IMR-90 (cell line): ENCODE results near the gene MFSD2A. TPM values are rescaled to one million over a fixed set of nuclear protein-coding genes. Genes with fewer than 3 reads are reported as not detected.

Experiments
- ATAC-seq: fragments of 200-7000 bp; cut with Tn5 transposase; 2 replicates; pipeline ENCODE4 v1.9.1; 2020; ENCODE audit warnings: low read depth, mild to moderate bottlenecking, moderate library complexity
- BruUV-seq: library from RNA; stranded (reverse); fragments of 400-500 nt; replicated peaks from 2 replicates; lab custom pipeline; 2021; lab: Mats Ljungman, UMichigan
- CTCF ChIA-PET: fragments of 300-600 bp; formaldehyde crosslinking; extraction: SDS; loops from one replicate; lab custom pipeline; 2021; ENCODE audit warnings: antibody characterized with exemption; lab: Yijun Ruan, JAX
- POLR2A ChIA-PET: fragments of 300-600 bp; sonication (Branson Sonifier 250); formaldehyde crosslinking; loops from one replicate; lab custom pipeline; 2022; ENCODE audit warnings: antibody characterized with exemption; ENCODE audit not compliant: unreplicated experiment; lab: Charles Lee
- DNase-seq: peaks from one replicate; pipeline ENCODE4 v3.0.0; 2013
- H2AFZ ChIP-seq: replicated peaks from 2 replicates; pipeline ENCODE3; 2013; ENCODE audit warnings: low read length, mild to moderate bottlenecking; ENCODE audit not compliant: poor library complexity
- H2AK5ac ChIP-seq: 2 replicates; pipeline ENCODE4 v1.6.1; 2013; ENCODE audit warnings: low read depth, low read length, inconsistent platforms
- H2AK9ac ChIP-seq: replicated peaks from 2 replicates; pipeline ENCODE3; 2013; ENCODE audit warnings: mild to moderate bottlenecking, low read depth, low read length, moderate library complexity; ENCODE audit not compliant: poor library complexity
- H2BK120ac ChIP-seq: 2 replicates; pipeline ENCODE4 v1.6.1; 2013; ENCODE audit warnings: low read depth, low read length, inconsistent platforms
- H2BK15ac ChIP-seq: 3 replicates; pipeline ENCODE4 v1.6.1; 2013; ENCODE audit warnings: low read depth, low read length, inconsistent platforms
- H2BK20ac ChIP-seq: 2 replicates; pipeline ENCODE4 v1.6.1; 2013; ENCODE audit warnings: low read depth, mild to moderate bottlenecking, inconsistent platforms, low read length, moderate library complexity
- H2BK5ac ChIP-seq: 2 replicates; pipeline ENCODE4 v1.6.1; 2013; ENCODE audit warnings: mild to moderate bottlenecking, low read depth, low read length, inconsistent platforms; ENCODE audit not compliant: poor library complexity, severe bottlenecking
- H3K14ac ChIP-seq: replicated peaks from 2 replicates; pipeline ENCODE4 v1.6.1; 2013; ENCODE audit warnings: low read depth, low read length, inconsistent platforms
- H3K18ac ChIP-seq: 2 replicates; pipeline ENCODE4 v1.6.1; 2013; ENCODE audit warnings: low read depth, low read length, control low read depth
- H3K23ac ChIP-seq: 2 replicates; pipeline ENCODE4 v1.6.1; 2013; ENCODE audit warnings: low read depth, low read length, inconsistent platforms
- H3K27ac ChIP-seq: 2 replicates; pipeline ENCODE4 v1.5.1; 2013; ENCODE audit warnings: mild to moderate bottlenecking, control low read depth, low read length; ENCODE audit not compliant: insufficient read depth
- H3K27me3 ChIP-seq: 2 replicates; pipeline ENCODE4 v1.6.1; 2013; ENCODE audit warnings: low read length; ENCODE audit not compliant: control insufficient read depth, insufficient read depth
- H3K36me3 ChIP-seq: 2 replicates; pipeline ENCODE4 v1.6.1; 2013; ENCODE audit warnings: low read length, mixed read lengths; ENCODE audit not compliant: control insufficient read depth, insufficient read depth
- H3K4ac ChIP-seq: 2 replicates; pipeline ENCODE4 v1.6.1; 2013; ENCODE audit warnings: low read depth, low read length, inconsistent platforms
- H3K4me1 ChIP-seq: 2 replicates; pipeline ENCODE4 v1.6.1; 2013; ENCODE audit warnings: low read length, mixed read lengths; ENCODE audit not compliant: control insufficient read depth, insufficient read depth
- H3K4me2 ChIP-seq: 2 replicates; pipeline ENCODE4 v1.6.1; 2013; ENCODE audit warnings: low read depth, mild to moderate bottlenecking, control low read depth, low read length, moderate library complexity
- H3K4me3 ChIP-seq: 2 replicates; pipeline ENCODE4 v1.5.1; 2013; ENCODE audit warnings: low read depth, mild to moderate bottlenecking, control low read depth, low read length, moderate library complexity; ENCODE audit not compliant: insufficient read depth
- H3K56ac ChIP-seq: 2 replicates; pipeline ENCODE4 v1.6.1; 2013; ENCODE audit warnings: low read length, inconsistent platforms; ENCODE audit not compliant: insufficient read depth; ENCODE audit errors: extremely low read depth
- H3K79me1 ChIP-seq, 2 experiments: 2 replicates each; pipeline ENCODE4 v1.6.1; 2013; ENCODE audit warnings: low read length in 2 of 2, inconsistent platforms in 1 of 2, low read depth in 1 of 2
- H3K9ac ChIP-seq: 2 replicates; pipeline ENCODE4 v1.6.1; 2013; ENCODE audit warnings: low read depth, low read length, control low read depth
- H3K9me1 ChIP-seq: 2 replicates; pipeline ENCODE4 v1.6.1; 2013; ENCODE audit warnings: low read length, inconsistent platforms; ENCODE audit not compliant: insufficient read depth
- H3K9me3 ChIP-seq: 2 replicates; pipeline ENCODE4 v1.6.1; 2013; ENCODE audit warnings: low read length; ENCODE audit not compliant: control insufficient read depth, insufficient read depth
- H4K20me1 ChIP-seq: 2 replicates; pipeline ENCODE4 v1.6.1; 2013; ENCODE audit warnings: low read length, inconsistent platforms; ENCODE audit not compliant: insufficient read depth
- H4K5ac ChIP-seq: 2 replicates; pipeline ENCODE4 v1.6.1; 2013; ENCODE audit warnings: mild to moderate bottlenecking, low read depth, low read length, control low read depth
- H4K8ac ChIP-seq, 2 experiments: 2 replicates each; pipeline ENCODE4 v1.6.1; 2013; ENCODE audit warnings: low read depth in 2 of 2, low read length in 2 of 2, control low read depth in 1 of 2, inconsistent platforms in 1 of 2
- H4K91ac ChIP-seq: 2 replicates; pipeline ENCODE4 v1.6.1; 2013; ENCODE audit warnings: low read depth, low read length, inconsistent platforms; ENCODE audit not compliant: insufficient read depth
- BHLHE40 ChIP-seq: fragments of 150-350 bp; IDR thresholded peaks from 2 replicates; pipeline ENCODE4 v1.6.1; 2016; ENCODE audit warnings: mild to moderate bottlenecking, low read depth, low read length
- CHD1 ChIP-seq: IDR thresholded peaks from 2 replicates; pipeline ENCODE4 v1.6.1; 2012; ENCODE audit warnings: low read depth, low read length, improper control_type of control experiment
- FOS ChIP-seq: fragments of 150-350 bp; IDR thresholded peaks from 2 replicates; pipeline ENCODE4 v1.6.1; 2016; ENCODE audit warnings: low read depth, low read length
- MAFK ChIP-seq: IDR thresholded peaks from 2 replicates; pipeline ENCODE4 v1.6.1; 2012; ENCODE audit warnings: low read depth, low read length, improper control_type of control experiment
- MAZ ChIP-seq: IDR thresholded peaks from 2 replicates; pipeline ENCODE4 v1.6.1; 2012; ENCODE audit warnings: low read depth, mild to moderate bottlenecking, low read length, improper control_type of control experiment, moderate library complexity, borderline replicate concordance
- POLR2A ChIP-seq: IDR thresholded peaks from 2 replicates; pipeline ENCODE4 v1.6.1; 2012; ENCODE audit warnings: mild to moderate bottlenecking, low read depth, low read length
- RAD21 ChIP-seq: IDR thresholded peaks from 2 replicates; pipeline ENCODE4 v1.6.1; 2012; ENCODE audit warnings: low read length, improper control_type of control experiment
- RFX5 ChIP-seq: IDR thresholded peaks from 2 replicates; pipeline ENCODE4 v1.8.0; 2012; ENCODE audit warnings: low read depth, mild to moderate bottlenecking, low read length, moderate library complexity
- WGBS, 2 experiments: methylation state at CpG; one replicate each; pipeline versions ENCODE4 v1.1.5 to v1.1.7; 2013; ENCODE audit warnings: missing lambda C conversion rate in 2 of 2; ENCODE audit not compliant: insufficient read length in 1 of 2; ENCODE audit errors: extremely low coverage in 2 of 2; 5-methylcytosine and 5-hydroxymethylcytosine counted together
- dilution Hi-C: fragments of 300-500 bp; cut with HindIII; formaldehyde crosslinking; loops from one replicate; pipeline ENCODE4 v1.14.3; 2018; ENCODE audit warnings: low sequenced_read_pairs; ENCODE audit not compliant: unreplicated experiment
- in situ Hi-C: fragments of 300-500 bp; cut with MboI; formaldehyde crosslinking; loops from 3 replicates; pipeline ENCODE4 v1.14.3; 2019; ENCODE audit warnings: low sequenced_read_pairs, inconsistent platforms, mixed read lengths
- intact Hi-C: fragments of 100-400 bp; cut with micrococcal nuclease; formaldehyde crosslinking; loops from 2 replicates; pipeline ENCODE4 v1.10.0; 2022
- polyA plus RNA-seq, 3 experiments: library from polyadenylated mRNA; depleted of rRNA; stranded (reverse); fragments of >200 nt; gene quantifications; 2 replicates each; pipeline ENCODE4 v1.2.3, GENCODE V29; 2012; ENCODE audit warnings: low replicate concordance in 1 of 3
- total RNA-seq: library from RNA; depleted of rRNA; stranded (reverse); fragments of >200 nt; gene quantifications from 2 replicates; pipeline ENCODE4 v1.2.3, GENCODE V29; 2012
- TF ChIP-seq, protein P1 (sequence below): fragments of 150-350 bp; IDR thresholded peaks from 2 replicates; pipeline ENCODE4 v1.6.1; 2016; ENCODE audit warnings: low read depth, mild to moderate bottlenecking, low read length, moderate library complexity, borderline replicate concordance
- TF ChIP-seq, protein P2 (sequence below): conservative IDR thresholded peaks from 2 replicates; pipeline ENCODE4 v1.5.1; 2012; ENCODE audit warnings: mild to moderate bottlenecking, low read depth, low read length, improper control_type of control experiment
- TF ChIP-seq, protein P3 (sequence below): fragments of 150-350 bp; IDR thresholded peaks from 2 replicates; pipeline ENCODE4 v1.6.1; 2017; ENCODE audit warnings: mild to moderate bottlenecking, antibody characterized with exemption, low read length, low read depth

The MFSD2A gene
- total and polyA plus RNA-seq, 2 of the 4 experiments (the other 2 are of a cell fraction), result 5.7 to 7.3 TPM

DNA sequence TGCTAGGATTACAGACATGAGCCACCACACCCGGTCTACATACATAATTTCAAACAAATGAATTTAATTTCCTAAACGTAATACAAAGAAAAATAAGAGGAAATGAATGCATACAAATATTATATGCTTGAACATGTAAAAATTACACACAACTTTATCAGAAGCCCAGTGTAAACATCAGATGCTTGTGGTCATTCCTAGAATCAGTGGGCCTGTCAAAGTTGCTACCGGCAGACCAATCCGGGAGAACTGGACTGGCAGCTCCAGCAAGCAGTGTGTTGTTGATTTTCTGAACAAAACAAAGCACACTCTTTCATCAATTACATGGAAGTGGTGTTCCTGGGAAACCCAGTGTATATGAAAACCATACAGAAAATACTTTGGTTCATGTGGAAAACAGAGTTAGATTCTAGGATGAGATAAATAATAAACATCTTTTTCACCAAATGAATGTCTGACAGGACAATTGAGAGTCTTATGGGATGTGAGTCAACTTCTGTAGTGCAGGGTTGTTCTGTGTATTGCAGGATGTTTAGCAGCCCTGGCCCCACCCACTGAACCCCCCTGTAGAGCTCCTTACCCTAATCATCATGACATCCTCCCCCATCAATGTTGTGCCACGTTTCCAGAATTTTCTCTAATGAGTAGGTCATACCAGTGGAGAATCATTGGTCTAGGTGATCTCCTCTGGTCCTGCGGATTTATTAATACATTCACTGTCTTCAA is 33.8 kb downstream of the MFSD2A start:
- no peak overlapping the region for H3K56ac ChIP-seq
- no peak overlapping the region for H3K4me2 ChIP-seq
- H4K20me1 ChIP-seq, result no peaks in the 10 kb centered on the region
- H3K27me3 ChIP-seq, result no peaks in the 10 kb centered on the region
- in situ Hi-C loops (no loop called here), dilution Hi-C loops (no loop called here), intact Hi-C loops (no loop called here)
- H3K18ac ChIP-seq, result no peak overlapping the region
- ATAC-seq (peak; percentile 84), DNase-seq (peak; percentile 62)
- peak overlapping the region; percentile 26 for H2AFZ ChIP-seq
- no peak overlapping the region for H2BK120ac ChIP-seq
- no peaks in the 10 kb centered on the region for H3K9me3 ChIP-seq
- no peaks in the 10 kb centered on the region for H3K36me3 ChIP-seq
- no peaks in the 10 kb centered on the region for H3K79me1 ChIP-seq
- H3K27ac ChIP-seq, result no peak overlapping the region
- POLR2A ChIA-PET, result interaction anchor here (0.6 kb wide), 1 partner anchor 556 kb away, joined by 5 read pairs; no protein-coding TSS in a partner anchor
- TF ChIP-seq POLR2A (no peak), FOS (no peak), CHD1 (no peak), BHLHE40 (no peak), MAZ (no peak), RAD21 (no peak), MAFK (no peak), RFX5 (no peak)
- TF ChIP-seq, protein P1, sequence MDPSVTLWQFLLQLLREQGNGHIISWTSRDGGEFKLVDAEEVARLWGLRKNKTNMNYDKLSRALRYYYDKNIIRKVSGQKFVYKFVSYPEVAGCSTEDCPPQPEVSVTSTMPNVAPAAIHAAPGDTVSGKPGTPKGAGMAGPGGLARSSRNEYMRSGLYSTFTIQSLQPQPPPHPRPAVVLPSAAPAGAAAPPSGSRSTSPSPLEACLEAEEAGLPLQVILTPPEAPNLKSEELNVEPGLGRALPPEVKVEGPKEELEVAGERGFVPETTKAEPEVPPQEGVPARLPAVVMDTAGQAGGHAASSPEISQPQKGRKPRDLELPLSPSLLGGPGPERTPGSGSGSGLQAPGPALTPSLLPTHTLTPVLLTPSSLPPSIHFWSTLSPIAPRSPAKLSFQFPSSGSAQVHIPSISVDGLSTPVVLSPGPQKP, result no peak
- TF ChIP-seq, protein P2, sequence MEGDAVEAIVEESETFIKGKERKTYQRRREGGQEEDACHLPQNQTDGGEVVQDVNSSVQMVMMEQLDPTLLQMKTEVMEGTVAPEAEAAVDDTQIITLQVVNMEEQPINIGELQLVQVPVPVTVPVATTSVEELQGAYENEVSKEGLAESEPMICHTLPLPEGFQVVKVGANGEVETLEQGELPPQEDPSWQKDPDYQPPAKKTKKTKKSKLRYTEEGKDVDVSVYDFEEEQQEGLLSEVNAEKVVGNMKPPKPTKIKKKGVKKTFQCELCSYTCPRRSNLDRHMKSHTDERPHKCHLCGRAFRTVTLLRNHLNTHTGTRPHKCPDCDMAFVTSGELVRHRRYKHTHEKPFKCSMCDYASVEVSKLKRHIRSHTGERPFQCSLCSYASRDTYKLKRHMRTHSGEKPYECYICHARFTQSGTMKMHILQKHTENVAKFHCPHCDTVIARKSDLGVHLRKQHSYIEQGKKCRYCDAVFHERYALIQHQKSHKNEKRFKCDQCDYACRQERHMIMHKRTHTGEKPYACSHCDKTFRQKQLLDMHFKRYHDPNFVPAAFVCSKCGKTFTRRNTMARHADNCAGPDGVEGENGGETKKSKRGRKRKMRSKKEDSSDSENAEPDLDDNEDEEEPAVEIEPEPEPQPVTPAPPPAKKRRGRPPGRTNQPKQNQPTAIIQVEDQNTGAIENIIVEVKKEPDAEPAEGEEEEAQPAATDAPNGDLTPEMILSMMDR, result no peak
- TF ChIP-seq, protein P3, sequence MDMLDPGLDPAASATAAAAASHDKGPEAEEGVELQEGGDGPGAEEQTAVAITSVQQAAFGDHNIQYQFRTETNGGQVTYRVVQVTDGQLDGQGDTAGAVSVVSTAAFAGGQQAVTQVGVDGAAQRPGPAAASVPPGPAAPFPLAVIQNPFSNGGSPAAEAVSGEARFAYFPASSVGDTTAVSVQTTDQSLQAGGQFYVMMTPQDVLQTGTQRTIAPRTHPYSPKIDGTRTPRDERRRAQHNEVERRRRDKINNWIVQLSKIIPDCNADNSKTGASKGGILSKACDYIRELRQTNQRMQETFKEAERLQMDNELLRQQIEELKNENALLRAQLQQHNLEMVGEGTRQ, result no peak
- no peaks in the 10 kb centered on the region for H3K4me1 ChIP-seq
- H2BK20ac ChIP-seq, result no peak overlapping the region
- CTCF ChIA-PET, result interaction anchor here (0.5 kb wide), 1 partner anchor 15 kb away, joined by 4 read pairs; no protein-coding TSS in a partner anchor
- no peak overlapping the region for H4K91ac ChIP-seq
- no peak overlapping the region for H2BK5ac ChIP-seq
- no peak overlapping the region; a peak in 1 of 4 replicates for H4K8ac ChIP-seq
- no peak overlapping the region for H4K5ac ChIP-seq
- peak overlapping the region; percentile 67 for H2AK9ac ChIP-seq
- no peak overlapping the region for H3K4me3 ChIP-seq
- BruUV-seq, result no TSS peak
- no peaks in the 10 kb centered on the region for H3K9me1 ChIP-seq
- H3K9ac ChIP-seq, result no peak overlapping the region
- no peak overlapping the region for H3K14ac ChIP-seq
- no peak overlapping the region for H3K4ac ChIP-seq
- no peak overlapping the region; the same call in 2 of the 3 replicates for H2BK15ac ChIP-seq
- 0 out of 2 replicates have a peak overlapping the region, but pooled peaks have one; percentile 21 for H2AK5ac ChIP-seq
- H3K23ac ChIP-seq, result no peak overlapping the region
- no CpG with 5 or more reads among the region's 6 CpGs for WGBS, 2 experiments
